ENCODE results near the gene PLXND1.

The PLXND1 gene

DNA sequence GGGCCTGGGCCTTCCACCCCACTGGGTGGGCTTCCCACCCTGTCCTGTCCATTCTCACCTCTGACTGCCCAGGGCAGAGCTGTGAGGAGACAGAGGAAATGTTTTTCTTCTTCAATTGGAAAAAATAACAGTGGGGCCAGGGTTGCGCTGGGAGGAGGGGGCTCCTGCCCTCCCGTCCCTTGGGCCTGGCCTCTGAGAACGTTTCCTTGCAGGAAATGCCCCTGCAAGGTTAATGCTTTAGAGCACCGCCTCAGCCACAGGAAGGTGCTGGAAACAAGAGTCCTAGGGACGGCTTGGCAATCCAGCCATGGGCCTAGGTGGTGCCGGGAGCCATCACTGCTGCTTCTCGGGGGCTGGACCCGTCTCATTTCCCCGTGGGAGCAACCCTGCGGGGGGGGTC, 3.8 kb upstream of the PLXND1 start:
- CTCF ChIA-PET, result no interaction called here
- DNase-seq (ENCODE audit: extremely low spot score), result no peak
- TF ChIP-seq, protein P1, sequence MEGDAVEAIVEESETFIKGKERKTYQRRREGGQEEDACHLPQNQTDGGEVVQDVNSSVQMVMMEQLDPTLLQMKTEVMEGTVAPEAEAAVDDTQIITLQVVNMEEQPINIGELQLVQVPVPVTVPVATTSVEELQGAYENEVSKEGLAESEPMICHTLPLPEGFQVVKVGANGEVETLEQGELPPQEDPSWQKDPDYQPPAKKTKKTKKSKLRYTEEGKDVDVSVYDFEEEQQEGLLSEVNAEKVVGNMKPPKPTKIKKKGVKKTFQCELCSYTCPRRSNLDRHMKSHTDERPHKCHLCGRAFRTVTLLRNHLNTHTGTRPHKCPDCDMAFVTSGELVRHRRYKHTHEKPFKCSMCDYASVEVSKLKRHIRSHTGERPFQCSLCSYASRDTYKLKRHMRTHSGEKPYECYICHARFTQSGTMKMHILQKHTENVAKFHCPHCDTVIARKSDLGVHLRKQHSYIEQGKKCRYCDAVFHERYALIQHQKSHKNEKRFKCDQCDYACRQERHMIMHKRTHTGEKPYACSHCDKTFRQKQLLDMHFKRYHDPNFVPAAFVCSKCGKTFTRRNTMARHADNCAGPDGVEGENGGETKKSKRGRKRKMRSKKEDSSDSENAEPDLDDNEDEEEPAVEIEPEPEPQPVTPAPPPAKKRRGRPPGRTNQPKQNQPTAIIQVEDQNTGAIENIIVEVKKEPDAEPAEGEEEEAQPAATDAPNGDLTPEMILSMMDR (IDR thresholded peaks at IDR 0.05; ENCODE audit: control extremely low read depth, extremely low read depth, low read depth, missing control alignments), result no peak
- POLR2A ChIA-PET, result no interaction called here

DNA sequence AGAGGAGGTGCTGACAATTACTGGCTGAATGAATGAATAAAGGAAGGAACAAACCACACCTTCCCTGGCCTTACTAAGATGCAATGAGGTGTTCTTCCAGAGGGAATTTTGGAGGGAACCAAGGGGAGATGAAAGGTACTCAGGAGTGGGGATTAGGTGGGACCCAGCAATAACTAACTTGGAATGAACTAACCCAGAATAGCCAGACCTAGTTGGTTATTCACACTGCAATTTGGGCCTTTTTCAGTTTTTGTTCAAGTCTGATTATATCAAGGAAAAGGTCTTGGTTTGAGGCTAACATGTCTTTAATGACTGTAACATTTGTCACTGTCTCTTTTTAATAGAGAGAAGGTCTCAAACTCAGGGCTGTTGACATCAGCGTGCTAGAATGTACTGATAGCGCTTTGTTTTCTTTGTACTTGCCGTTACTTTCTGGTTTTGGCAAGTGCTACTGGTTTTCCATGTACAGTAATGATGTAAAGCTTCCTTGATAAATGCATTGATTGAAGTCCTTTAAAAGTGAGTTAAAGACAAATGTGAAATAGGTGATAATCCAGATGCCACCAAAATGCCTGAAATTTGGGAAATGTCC, 3.2 kb upstream of the PLXND1 start:
- DNase-seq (ENCODE audit: extremely low spot score), result no peak
- CTCF ChIA-PET, result interaction anchor here (1.3 kb wide), 1 partner anchor 119 kb away, joined by 3 read pairs; no protein-coding TSS in a partner anchor
- TF ChIP-seq, protein P1 (IDR thresholded peaks at IDR 0.05; ENCODE audit: control extremely low read depth, extremely low read depth, low read depth, missing control alignments), result no peak
- POLR2A ChIA-PET, result no interaction called here

DNA sequence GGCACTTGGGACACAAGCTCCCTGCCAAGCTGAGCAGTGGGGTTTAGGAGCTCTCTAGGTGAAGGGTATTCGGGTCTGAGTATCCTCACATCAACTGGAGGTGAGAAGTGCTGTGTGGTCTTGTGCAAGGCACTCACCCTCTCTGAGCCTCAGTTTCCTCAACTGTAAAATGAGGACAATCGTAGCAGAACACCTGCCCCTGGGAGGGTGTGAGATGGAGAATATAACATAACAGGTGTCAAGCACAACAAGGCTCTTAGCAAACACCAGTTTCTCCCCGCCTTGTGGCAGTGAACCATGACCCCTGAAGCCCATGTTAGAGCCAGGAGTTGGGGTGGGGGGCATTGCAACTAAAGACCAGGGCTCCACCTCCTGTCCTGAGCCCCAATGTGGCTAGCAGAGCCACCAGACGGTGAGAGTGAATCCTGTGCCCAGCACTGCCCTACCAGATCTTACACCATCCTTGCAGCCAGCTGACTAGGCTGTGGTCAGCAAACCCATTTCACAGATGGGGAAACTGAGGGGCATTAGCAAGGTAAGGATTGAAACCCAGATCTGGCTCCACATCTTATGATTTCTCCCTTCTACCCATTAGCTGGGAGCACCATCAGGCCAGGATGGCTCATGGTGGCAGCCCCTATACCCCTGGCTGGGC, 2.6 kb upstream of the PLXND1 start:
- DNase-seq (ENCODE audit: extremely low spot score), result no peak
- CTCF ChIA-PET, result interaction anchor here (1.3 kb wide), 1 partner anchor 118 kb away, joined by 3 read pairs; no protein-coding TSS in a partner anchor
- POLR2A ChIA-PET, result no interaction called here
- TF ChIP-seq, protein P1 (IDR thresholded peaks at IDR 0.05; ENCODE audit: control extremely low read depth, extremely low read depth, low read depth, missing control alignments), result no peak

DNA sequence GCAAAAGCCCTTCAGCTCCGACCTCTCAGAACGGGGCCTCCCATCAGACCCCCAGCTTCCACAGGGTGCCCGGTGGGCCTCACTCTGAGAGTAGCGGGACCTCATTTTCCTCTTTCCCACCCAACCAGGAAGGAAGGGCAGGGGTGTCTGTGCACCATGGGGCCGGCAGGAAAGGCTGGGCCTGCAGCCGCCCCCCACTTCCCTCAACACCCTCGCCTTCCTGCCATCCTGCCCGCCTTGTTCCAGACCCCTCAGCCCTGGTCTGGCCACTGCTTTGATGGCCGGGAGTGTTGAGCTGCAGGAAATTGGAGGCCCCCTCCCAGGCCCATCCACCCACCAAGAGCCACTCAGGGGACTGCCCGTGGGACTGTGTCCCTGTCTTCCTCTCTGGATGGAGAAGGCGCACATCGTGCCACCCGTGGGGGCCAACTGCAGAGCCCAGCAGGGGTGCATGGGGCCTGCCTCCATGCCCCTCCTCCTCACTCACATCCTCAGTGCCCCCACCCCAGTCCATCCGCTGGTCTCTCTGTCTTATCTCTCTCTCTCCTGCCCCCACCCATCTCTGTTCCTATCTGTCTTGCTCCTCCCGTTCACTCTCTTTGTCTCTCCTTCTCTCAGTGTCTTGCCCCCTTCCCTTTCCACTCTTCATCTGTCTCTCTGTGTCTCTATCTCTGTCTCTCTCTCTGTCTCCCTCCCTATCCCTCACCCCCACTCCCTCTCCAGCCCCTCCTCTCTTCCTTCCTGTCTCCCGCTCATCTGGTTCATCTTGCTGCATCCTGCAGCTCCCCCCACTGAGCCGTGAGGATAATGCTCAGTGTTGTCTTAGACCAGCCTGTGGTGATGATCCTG, 1.8 kb upstream of the PLXND1 start:
- ChIA-PET POLR2A (no interaction called here), CTCF (interaction anchor here (1.3 kb wide), 1 partner anchor 118 kb away, joined by 3 read pairs; no protein-coding TSS in a partner anchor)
- DNase-seq (ENCODE audit: extremely low spot score), result no peak
- TF ChIP-seq, protein P1 (IDR thresholded peaks at IDR 0.05; ENCODE audit: control extremely low read depth, extremely low read depth, low read depth, missing control alignments), result peak; percentile 3

DNA sequence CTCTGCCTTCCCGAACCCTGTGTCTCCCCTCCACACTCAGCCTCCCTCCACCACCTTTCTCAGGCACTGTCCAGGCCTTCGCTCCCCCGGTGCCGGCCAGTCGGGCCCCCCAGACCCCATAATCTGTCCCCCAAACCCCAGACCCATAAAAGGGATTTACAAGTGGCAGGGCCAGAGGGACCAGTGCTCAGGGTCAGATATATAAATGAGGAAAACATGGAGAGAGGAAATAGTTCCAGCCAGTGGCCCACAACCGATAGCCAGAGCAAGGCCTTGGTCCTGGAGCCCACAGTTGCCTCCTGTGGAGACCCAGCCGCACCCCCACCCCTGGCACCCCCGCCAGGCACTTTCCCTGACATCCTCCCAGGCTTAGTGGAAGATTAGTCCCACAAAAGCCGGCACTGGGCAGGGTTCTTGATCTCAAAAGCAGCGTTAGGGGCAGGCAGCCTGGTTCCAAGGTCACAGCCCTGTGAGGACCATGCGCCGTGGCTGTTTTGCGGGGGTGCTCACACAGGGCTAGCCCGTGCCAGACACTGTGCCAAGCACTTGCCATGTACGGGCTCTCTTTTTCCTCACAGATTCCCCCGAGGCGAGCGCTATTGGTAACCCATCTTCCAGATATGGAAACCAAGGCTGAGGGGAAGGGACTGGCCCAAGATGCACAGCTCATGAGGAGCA, 1.1 kb upstream of the PLXND1 start:
- TF ChIP-seq, protein P1 (IDR thresholded peaks at IDR 0.05; ENCODE audit: control extremely low read depth, extremely low read depth, low read depth, missing control alignments), result no peak
- ChIA-PET CTCF (no interaction called here), POLR2A (no interaction called here)
- DNase-seq (ENCODE audit: extremely low spot score), result no peak
